H1 (cell line): ENCODE measurements around the gene IL12RB2. TPM values are rescaled to one million over a fixed set of nuclear protein-coding genes. Genes with fewer than 3 reads are reported as not detected.

Experiments
- CTCF ChIA-PET: fragments of 300-600 bp; sonication (Branson Sonifier 250); formaldehyde crosslinking; loops from one replicate; lab custom pipeline; 2021; ENCODE audit not compliant: partially characterized antibody; lab: Charles Lee
- POLR2A ChIA-PET: fragments of 300-600 bp; sonication (Branson Sonifier 250); formaldehyde crosslinking; loops from one replicate; lab custom pipeline; 2021; ENCODE audit warnings: inconsistent platforms; ENCODE audit not compliant: partially characterized antibody; lab: Charles Lee
- DNase-seq, 2 experiments: peaks; one replicate each; pipeline versions ENCODE4 v3.0.0 to v3.0.0-alpha.2; 2010 to 2022; ENCODE audit warnings: low spot score in 2 of 2, low read depth in 1 of 2, mixed read lengths in 1 of 2
- FAIRE-seq: peaks from 2 replicates; lab custom pipeline; 2011; peaks lifted over from hg19 to GRCh38; lab: Jason Lieb, UNC
- H2AFZ ChIP-seq: 2 replicates; pipeline ENCODE4 v1.8.1; 2012; ENCODE audit warnings: low read length, inconsistent platforms
- H2AK5ac ChIP-seq: 2 replicates; pipeline ENCODE4 v1.6.1; 2013; ENCODE audit warnings: low read depth, low read length
- H2BK120ac ChIP-seq: replicated peaks from 2 replicates; pipeline ENCODE3; 2013; ENCODE audit warnings: low read depth, low read length, inconsistent platforms
- H2BK12ac ChIP-seq: 2 replicates; pipeline ENCODE4 v1.6.1; 2013; ENCODE audit warnings: low read depth, low read length
- H2BK15ac ChIP-seq: 2 replicates; pipeline ENCODE4 v1.6.1; 2013; ENCODE audit warnings: low read length
- H2BK20ac ChIP-seq: 2 replicates; pipeline ENCODE4 v1.6.1; 2013; ENCODE audit warnings: low read length
- H2BK5ac ChIP-seq: 2 replicates; pipeline ENCODE4 v1.6.1; 2013; ENCODE audit warnings: low read depth, low read length
- H3K14ac ChIP-seq: 2 replicates; pipeline ENCODE4 v1.6.1; 2013; ENCODE audit warnings: inconsistent platforms; ENCODE audit not compliant: insufficient read length
- H3K18ac ChIP-seq: 2 replicates; pipeline ENCODE4 v1.6.1; 2013; ENCODE audit warnings: low read length; ENCODE audit errors: extremely low read depth
- H3K23ac ChIP-seq: 2 replicates; pipeline ENCODE4 v1.6.1; 2013; ENCODE audit warnings: inconsistent platforms; ENCODE audit not compliant: insufficient read length
- H3K23me2 ChIP-seq: 2 replicates; pipeline ENCODE4 v1.6.1; 2013; ENCODE audit warnings: low read depth, low read length
- H3K27ac ChIP-seq: 2 replicates; pipeline ENCODE4 v1.6.1; 2011; ENCODE audit warnings: low read depth, low read length, inconsistent platforms
- H3K27me3 ChIP-seq, 4 experiments: replicated peaks in 1 of 4; 1 replicate in 1 of 4; 2 replicates in 3 of 4; pipeline versions ENCODE4 v1.6.1 to v1.8.1; 2011 to 2013; ENCODE audit warnings: low read length in 3 of 4, mild to moderate bottlenecking in 3 of 4, inconsistent platforms in 2 of 4, mixed read lengths in 2 of 4, moderate library complexity in 1 of 4; ENCODE audit not compliant: control insufficient read depth in 3 of 4, insufficient read depth in 3 of 4; ENCODE audit errors: extremely low read depth in 1 of 4
- H3K36me3 ChIP-seq, 4 experiments: 2 replicates each; pipeline versions ENCODE4 v1.6.1 to v1.8.1; 2011 to 2013; ENCODE audit warnings: mild to moderate bottlenecking in 4 of 4, low read length in 3 of 4, moderate library complexity in 2 of 4, control low read depth in 1 of 4, inconsistent platforms in 1 of 4; ENCODE audit not compliant: insufficient read depth in 4 of 4, control insufficient read depth in 2 of 4
- H3K4ac ChIP-seq: replicated peaks from 2 replicates; pipeline ENCODE3; 2013; ENCODE audit warnings: low read length, low read depth, mixed read lengths, inconsistent platforms; ENCODE audit not compliant: insufficient read length
- H3K4me1 ChIP-seq, 4 experiments: replicated peaks in 1 of 4; 1 replicate in 1 of 4; 2 replicates in 3 of 4; pipeline versions ENCODE4 v1.6.1 to v1.8.1; 2011 to 2013; ENCODE audit warnings: low read length in 3 of 4, inconsistent platforms in 2 of 4, mixed read lengths in 1 of 4; ENCODE audit not compliant: insufficient read depth in 4 of 4, control insufficient read depth in 3 of 4
- H3K4me2 ChIP-seq, 2 experiments: 2 replicates each; pipeline versions ENCODE4 v1.6.1 to v1.8.1; 2011 to 2013; ENCODE audit warnings: low read depth in 2 of 2, low read length in 2 of 2, control low read depth in 1 of 2, inconsistent platforms in 1 of 2, mild to moderate bottlenecking in 1 of 2; ENCODE audit not compliant: insufficient read depth in 1 of 2
- H3K4me3 ChIP-seq, 4 experiments: fragments of 200-600, 300-600 bp in 1 of 4; sonication (generic), shearing (Covaris generic), sonication (Bioruptor Twin) in 1 of 4; 2 replicates each; pipeline versions ENCODE4 v1.5.1 to v1.8.1; 2011 to 2016; ENCODE audit warnings: low read length in 4 of 4, low read depth in 3 of 4, control low read depth in 2 of 4, inconsistent platforms in 2 of 4, mild to moderate bottlenecking in 2 of 4, mixed read lengths in 1 of 4, moderate library complexity in 1 of 4; ENCODE audit not compliant: insufficient read depth in 2 of 4; ENCODE audit errors: extremely low read depth in 1 of 4
- H3K56ac ChIP-seq: replicated peaks from 2 replicates; pipeline ENCODE3; 2013; ENCODE audit warnings: low read depth, mild to moderate bottlenecking, mixed read lengths, low read length, inconsistent platforms; ENCODE audit not compliant: insufficient read length
- H3K79me1 ChIP-seq: 2 replicates; pipeline ENCODE4 v1.6.1; 2013; ENCODE audit warnings: low read depth, low read length, control low read depth
- H3K79me2 ChIP-seq, 2 experiments: 2 replicates each; pipeline versions ENCODE4 v1.6.1 to v1.8.1; 2012 to 2013; ENCODE audit warnings: low read length in 2 of 2, mild to moderate bottlenecking in 2 of 2, inconsistent platforms in 1 of 2; ENCODE audit not compliant: insufficient read depth in 2 of 2, control insufficient read depth in 1 of 2
- H3K9ac ChIP-seq, 4 experiments: replicated peaks in 1 of 4; 1 replicate in 1 of 4; 2 replicates in 3 of 4; pipeline versions ENCODE4 v1.6.1 to v1.8.1; 2011 to 2013; ENCODE audit warnings: low read depth in 3 of 4, low read length in 3 of 4, control low read depth in 2 of 4, mild to moderate bottlenecking in 2 of 4, moderate library complexity in 2 of 4, inconsistent platforms in 1 of 4; ENCODE audit errors: extremely low read depth in 1 of 4
- H3K9me3 ChIP-seq, 2 experiments: 2 replicates each; pipeline versions ENCODE4 v1.6.1 to v1.8.1; 2012 to 2013; ENCODE audit warnings: mild to moderate bottlenecking in 2 of 2, moderate library complexity in 2 of 2, control low read depth in 1 of 2, inconsistent platforms in 1 of 2, low read depth in 1 of 2, low read length in 1 of 2, mixed read lengths in 1 of 2; ENCODE audit not compliant: insufficient read depth in 2 of 2
- H4K20me1 ChIP-seq, 2 experiments: replicated peaks in 1 of 2; 2 replicates each; pipeline versions ENCODE3 to v1.8.1; 2011 to 2013; ENCODE audit warnings: inconsistent platforms in 2 of 2, low read length in 2 of 2, mild to moderate bottlenecking in 1 of 2; ENCODE audit not compliant: insufficient read depth in 2 of 2, control insufficient read depth in 1 of 2
- H4K5ac ChIP-seq: 2 replicates; pipeline ENCODE4 v1.6.1; 2013; ENCODE audit warnings: low read length, low read depth, mixed read lengths, inconsistent platforms; ENCODE audit not compliant: insufficient read length
- H4K8ac ChIP-seq: 2 replicates; pipeline ENCODE4 v1.8.0; 2013; ENCODE audit warnings: mild to moderate bottlenecking, moderate library complexity, low read length, inconsistent platforms; ENCODE audit not compliant: insufficient read depth; ENCODE audit errors: extremely low read depth
- H4K91ac ChIP-seq: replicated peaks from 2 replicates; pipeline ENCODE3; 2013; ENCODE audit warnings: low read length, mixed read lengths, inconsistent platforms; ENCODE audit not compliant: insufficient read length
- BCL11A ChIP-seq, 2 experiments: IDR thresholded peaks; one replicate each; pipeline ENCODE4 v1.6.1; 2011; ENCODE audit warnings: low read depth in 2 of 2, low read length in 2 of 2, mild to moderate bottlenecking in 2 of 2
- CBX8 ChIP-seq: fragments of 300-800, 300-1000 bp; sonication (generic); IDR thresholded peaks from 2 replicates; pipeline ENCODE4 v1.7.1; 2016; ENCODE audit warnings: low read depth, low read length, borderline replicate concordance
- CEBPB ChIP-seq: IDR thresholded peaks from 2 replicates; pipeline ENCODE4 v1.6.1; 2012; ENCODE audit warnings: low read depth, low read length
- GABPA ChIP-seq: IDR thresholded peaks from 2 replicates; pipeline ENCODE4 v1.6.1; 2011; ENCODE audit warnings: mild to moderate bottlenecking, low read length, moderate library complexity, borderline replicate concordance; ENCODE audit not compliant: insufficient read depth
- GTF2F1 ChIP-seq: IDR thresholded peaks from 2 replicates; pipeline ENCODE4 v1.6.1; 2012; ENCODE audit warnings: low read depth, low read length, improper control_type of control experiment, borderline replicate concordance
- HDAC6 ChIP-seq: IDR thresholded peaks from one replicate; pipeline ENCODE4 v1.7.1; 2012; ENCODE audit warnings: low read depth, mild to moderate bottlenecking, inconsistent platforms, low read length, moderate library complexity
- JUN ChIP-seq: IDR thresholded peaks from 2 replicates; pipeline ENCODE4 v1.6.1; 2011; ENCODE audit warnings: low read depth, mild to moderate bottlenecking, improper control_type of control experiment, low read length
- POLR2A ChIP-seq, 2 experiments: IDR thresholded peaks; 1 replicate in 1 of 2; 2 replicates in 1 of 2; pipeline ENCODE4 v1.6.1; 2011; ENCODE audit warnings: low read depth in 2 of 2, low read length in 2 of 2, mild to moderate bottlenecking in 2 of 2; ENCODE audit errors: control extremely low read depth in 1 of 2
- POU5F1 ChIP-seq: IDR thresholded peaks from 2 replicates; pipeline ENCODE4 v1.6.1; 2011; ENCODE audit warnings: low read depth, mild to moderate bottlenecking, low read length, moderate library complexity
- RAD21 ChIP-seq, 2 experiments: IDR thresholded peaks in 1 of 2; conservative IDR thresholded peaks in 1 of 2; 2 replicates each; pipeline ENCODE4 v1.6.1; 2011; ENCODE audit warnings: low read depth in 2 of 2, low read length in 2 of 2, improper control_type of control experiment in 1 of 2, inconsistent platforms in 1 of 2, mild to moderate bottlenecking in 1 of 2, moderate library complexity in 1 of 2
- SRF ChIP-seq: IDR thresholded peaks from 2 replicates; pipeline ENCODE4 v1.6.1; 2011; ENCODE audit warnings: mild to moderate bottlenecking, low read depth, low read length, moderate library complexity
- WGBS, 2 experiments: shearing (Covaris generic) in 1 of 2; methylation state at CpG; one replicate each; pipeline versions ENCODE4 v1.1.6 to v1.1.7; 2013 to 2015; ENCODE audit warnings: low lambda C conversion rate in 2 of 2, mixed read lengths in 2 of 2, inconsistent platforms in 1 of 2, low coverage in 1 of 2, missing lambda C conversion rate in 1 of 2; ENCODE audit not compliant: insufficient replicate concordance in 2 of 2, insufficient coverage in 1 of 2, insufficient read length in 1 of 2; ENCODE audit errors: extremely low coverage in 1 of 2, missing lambda C conversion rate in 1 of 2; 5-methylcytosine and 5-hydroxymethylcytosine counted together
- polyA plus RNA-seq, 7 experiments: library from polyadenylated mRNA; depleted of rRNA in 3 of 7; stranded (reverse) in 5 of 7; unstranded in 2 of 7; fragments of >200 nt in 5 of 7; fragments of 200-250 nt in 2 of 7; gene quantifications; 1 replicate in 5 of 7; 2 replicates in 1 of 7; 4 replicates in 1 of 7; pipeline versions ENCODE4 v1.2.1 to v1.2.3, GENCODE V29; 2011 to 2013; ENCODE audit warnings: missing spikeins in 2 of 7, mixed read lengths in 2 of 7
- total RNA-seq: library from RNA; stranded (reverse); fragmentation: NEBNext Ultra II Directional; extraction: Animal tissue kit (Norgen Biotek cat#: 25700); gene quantifications from 2 replicates; pipeline ENCODE4 v1.2.1, GENCODE V29; 2021
- TF ChIP-seq, protein P1 (sequence below): IDR thresholded peaks from 2 replicates; pipeline ENCODE4 v1.6.1; 2011; ENCODE audit warnings: low read depth, mild to moderate bottlenecking, low read length; ENCODE audit not compliant: insufficient read depth

IL12RB2 gene
- total and polyA plus RNA-seq, 2 of the 8 experiments (the other 6 are each of a cell fraction or from before 2014, with no cell fraction given), result 1.4 TPM

- Histone ChIP-seq H3K36me3 (no peaks in the 10 kb centered on the region), H4K5ac (no peak overlapping the region), H3K4me2 (no peak overlapping the region), H4K91ac (no peak overlapping the region), H3K79me2 (no peaks in the 10 kb centered on the region), H2AK5ac (no peak overlapping the region), H3K9ac (no peak overlapping the region), H3K4me3 (no peak overlapping the region), H4K20me1 (no peaks in the 10 kb centered on the region), H2BK15ac (no peak overlapping the region), H3K56ac (no peak overlapping the region), H3K9me3 (no peaks in the 10 kb centered on the region), H2BK5ac (no peak overlapping the region), H3K14ac (no peak overlapping the region), H3K23ac (no peak overlapping the region), H3K27me3 (no peaks in the 10 kb centered on the region), H3K79me1 (no peaks in the 10 kb centered on the region), H3K18ac (no peak overlapping the region), H2BK120ac (no peak overlapping the region), H3K23me2 (no peaks in the 10 kb centered on the region), H2AFZ (no peak overlapping the region), H4K8ac (no peak overlapping the region), H2BK20ac (no peak overlapping the region), H3K4ac (no peak overlapping the region), H3K27ac (no peak overlapping the region), H3K4me1 (no peaks in the 10 kb centered on the region), H2BK12ac (no peak overlapping the region)
- CTCF ChIA-PET, result no interaction called here
- POLR2A ChIA-PET, result no interaction called here
- 89% methylated on average over 5 of the region's 5 CpGs; no CpG with 5 or more reads in 1 of the 2 experiments for WGBS, 2 experiments
- FAIRE-seq, result no peak
- no peak for TF ChIP-seq GABPA
- no peak for TF ChIP-seq POU5F1
- TF ChIP-seq HDAC6, result no peak
- TF ChIP-seq, protein P1, sequence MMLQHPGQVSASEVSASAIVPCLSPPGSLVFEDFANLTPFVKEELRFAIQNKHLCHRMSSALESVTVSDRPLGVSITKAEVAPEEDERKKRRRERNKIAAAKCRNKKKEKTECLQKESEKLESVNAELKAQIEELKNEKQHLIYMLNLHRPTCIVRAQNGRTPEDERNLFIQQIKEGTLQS, result no peak
- TF ChIP-seq BCL11A (IDR thresholded peaks at IDR 0.05; ENCODE audit: low read depth in 2 of 2, low read length in 2 of 2), result no peak
- no peak for TF ChIP-seq JUN
- no peak for TF ChIP-seq SRF
- TF ChIP-seq GTF2F1, result no peak
- no peak for TF ChIP-seq CEBPB
- no peak for TF ChIP-seq CBX8
- no peak for TF ChIP-seq POLR2A (IDR thresholded peaks at IDR 0.05; ENCODE audit: control extremely low read depth in 1 of 2, low read depth in 2 of 2, low read length in 2 of 2)
- TF ChIP-seq RAD21 (IDR thresholded peaks at IDR 0.05 in 1 of 2, conservative IDR thresholded peaks at IDR 0.05 in 1 of 2; ENCODE audit: low read depth in 2 of 2, low read length in 2 of 2), result no peak
- DNase-seq, result no peak
These were observed 54.0 kb downstream of the IL12RB2 start for GRCh38 chr1:67361641-67362040.
